COLO829 (cell line): ENCODE results near the gene ACVR1C.

Experiments
- DNase-seq: peaks from one replicate; pipeline ENCODE4 v3.0.0; 2012; ENCODE audit warnings: low spot score

Gene ACVR1C

GRCh38 chr2:157497638-157498314 is 130.9 kb downstream of the ACVR1C start:
- DNase-seq: peak; percentile 44

GRCh38 chr2:157492189-157492773 is 136.4 kb downstream of the ACVR1C start:
- peak; percentile 84 for DNase-seq

- DNase-seq: no peak
Observed at GRCh38 chr2:157489983-157490382, 138.7 kb downstream of the ACVR1C start.

- no peak for DNase-seq
Observed at GRCh38 chr2:157488877-157489276, 139.8 kb downstream of the ACVR1C start.

- DNase-seq: no peak
Observed at GRCh38 chr2:157487747-157488146, 140.9 kb downstream of the ACVR1C start.

GRCh38 chr2:157487271-157487610 is 141.4 kb downstream of the ACVR1C start:
- no peak for DNase-seq

GRCh38 chr2:157486596-157487270 is 141.9 kb downstream of the ACVR1C start:
- DNase-seq: no peak

GRCh38 chr2:157480182-157480961 is 148.3 kb downstream of the ACVR1C start:
- no peak for DNase-seq

GRCh38 chr2:157479081-157480027 is 149.3 kb downstream of the ACVR1C start:
- no peak for DNase-seq

- DNase-seq: no peak
Observed at GRCh38 chr2:157477919-157478318, 150.7 kb downstream of the ACVR1C start.

GRCh38 chr2:157476953-157477709 is 151.5 kb downstream of the ACVR1C start:
- DNase-seq: no peak
